Measurements from ENCODE around the gene YTHDF1. TPM values are rescaled to one million over a fixed set of nuclear protein-coding genes. Genes with fewer than 3 reads are reported as not detected.

Gene YTHDF1
- total RNA-seq, result 25.1 and 38.6 TPM in 2 replicates

DNA sequence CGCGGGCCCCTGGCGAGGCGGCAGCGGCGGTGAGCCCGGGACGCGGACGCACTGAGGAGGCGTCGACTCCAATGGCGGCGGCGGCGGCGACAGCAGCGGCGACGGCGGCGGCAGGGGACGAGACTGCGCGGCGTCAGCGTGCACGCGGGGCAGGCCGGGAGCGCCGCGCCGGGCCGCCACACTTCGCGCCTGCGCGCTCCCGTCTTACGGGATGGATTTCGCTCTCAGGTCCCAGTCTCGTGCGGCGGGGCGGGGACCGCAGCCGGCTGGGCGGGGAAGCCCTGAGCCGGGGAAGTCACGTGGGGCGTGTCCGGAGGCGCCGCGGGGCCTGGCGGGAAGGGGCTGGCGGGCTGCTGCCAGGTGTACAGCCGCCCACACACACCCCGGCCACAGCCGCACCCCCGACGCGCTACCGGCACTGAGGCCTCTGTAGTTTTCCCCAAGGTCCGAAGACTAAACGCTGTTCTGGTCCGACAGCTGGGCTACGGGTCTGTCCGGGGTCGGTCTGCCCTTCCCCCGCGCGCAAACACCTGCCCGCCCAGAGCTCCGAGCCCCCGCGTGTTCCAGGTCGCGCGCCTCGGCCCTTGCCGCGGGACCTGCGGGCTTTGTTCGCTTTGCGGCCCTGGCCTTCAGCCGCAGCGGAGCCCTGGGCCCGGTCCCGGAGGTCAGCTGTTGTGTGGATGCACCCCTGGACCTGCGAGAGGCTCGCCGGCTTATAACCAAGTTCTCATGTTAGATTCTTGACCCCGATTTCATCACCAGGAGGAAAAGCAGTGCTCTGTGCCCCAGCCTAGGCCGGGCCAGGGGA, at the start of gene YTHDF1:
TSS of gene YTHDF1 (minus strand) at position 91 of the 808 bp plus-strand sequence. CDS start 239 bp downstream, outside the sequence.

DNA sequence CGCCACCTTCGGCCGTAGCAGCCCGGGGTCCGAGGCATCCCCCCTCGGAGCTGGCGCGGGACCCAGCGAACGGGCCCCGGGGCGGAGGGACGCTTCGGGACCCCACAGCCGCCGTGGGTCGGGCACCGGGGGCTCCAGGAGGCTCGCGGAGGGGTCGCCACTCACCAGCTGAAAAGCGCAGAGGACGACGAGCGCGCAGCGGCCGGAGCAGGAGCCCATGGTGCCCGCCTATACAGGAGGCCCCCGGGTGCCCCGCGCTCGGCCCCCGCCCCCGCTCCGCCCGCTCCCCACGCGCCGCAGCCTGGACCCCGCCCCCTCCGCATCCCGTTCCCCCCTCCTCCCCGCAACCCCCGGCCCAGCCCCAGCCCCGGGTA, 38.3 kb upstream of the YTHDF1 start, which contains the start of gene NKAIN4:
TSS of gene NKAIN4 (minus strand) at position 232 of the 374 bp plus-strand sequence. CDS start at position 219, 13 bp downstream.

DNA sequence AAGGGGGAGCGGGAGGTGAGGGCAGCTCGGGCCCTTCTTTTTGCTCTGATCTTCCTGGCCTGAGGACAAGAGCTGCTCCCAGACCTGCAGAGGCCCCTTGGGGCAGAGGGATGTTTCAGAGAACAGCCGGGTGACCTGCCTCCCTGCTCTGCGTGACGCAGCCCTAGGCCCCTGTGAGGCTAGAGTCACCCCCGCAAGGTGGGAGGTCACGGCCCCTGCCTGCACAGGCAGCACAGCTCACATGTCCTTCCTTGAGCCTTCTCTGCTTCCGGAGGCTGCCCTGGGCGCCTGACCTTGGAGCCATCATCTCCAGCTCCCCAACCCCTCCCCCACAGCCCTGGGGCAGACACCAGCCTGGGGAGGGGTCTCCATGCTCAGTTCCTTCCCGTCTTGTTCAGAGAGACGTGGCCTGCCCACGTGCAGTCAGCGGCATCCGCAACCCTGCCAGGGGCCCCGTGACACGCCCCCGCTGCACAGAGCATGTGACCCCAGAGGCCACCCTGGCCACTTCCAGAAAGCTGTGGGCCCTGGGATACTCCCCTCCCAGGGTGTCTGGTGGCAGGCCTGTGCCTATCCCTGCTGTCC, 19.6 kb upstream of the YTHDF1 start, which contains the start of gene BIRC7:
TSS of gene BIRC7 (plus strand) at position 507 of the 585 bp plus-strand sequence. CDS start 192 bp downstream, outside the sequence.

Other genes with a start within 250 kb of the YTHDF1 start
- not detected in 2 replicates for gene BHLHE23, start 209.2 kb downstream of the YTHDF1 start, total RNA-seq
- not detected in 2 replicates for gene BIRC7, start 19.8 kb upstream of the YTHDF1 start, total RNA-seq
- 3.7 TPM in 1 of 2 replicates, not detected in the other for gene NKAIN4, start 38.3 kb upstream of the YTHDF1 start, total RNA-seq
- gene ARFGAP1, start 56.7 kb upstream of the YTHDF1 start, total RNA-seq, result 61.7 and 70.9 TPM in 2 replicates
- not detected in 2 replicates for gene COL20A1, start 77.1 kb upstream of the YTHDF1 start, total RNA-seq
- gene CHRNA4, start 145.2 kb upstream of the YTHDF1 start, total RNA-seq, result not detected in 2 replicates

Measured in epithelial cell of alveolus of lung (primary cell).